ENCODE measurements around the gene FGGY. TPM values are rescaled to one million over a fixed set of nuclear protein-coding genes. Genes with fewer than 3 reads are reported as not detected.
A peak's percentile ranks its signal among the peaks of the same experiment; 100 is the strongest.

FGGY gene
- total and polyA plus RNA-seq, 2 donors (not counting 3 experiments of a cell fraction or from before 2014, with no cell fraction given) = 5.6 to 6.4 TPM

- Histone ChIP-seq H3K27me3 (ENCODE audit: control insufficient read depth in 2 of 2, insufficient read depth in 2 of 2, low read length in 2 of 2) (no peaks in the 10 kb centered on the region), H4K20me1 (replicated peaks; ENCODE audit: control insufficient read depth, extremely low read depth, insufficient read depth, low read length) (no peaks in the 10 kb centered on the region), H2AFZ (ENCODE audit: low read depth, low read length) (no peak overlapping the region), H3K27ac (ENCODE audit: insufficient read depth, low read depth, low read length) (no peak overlapping the region), H3K9ac (replicated peaks; ENCODE audit: extremely low read depth, insufficient read depth, low read length) (no peak overlapping the region), H3K4me3 (replicated peaks in 1 of 3; ENCODE audit: insufficient read depth in 1 of 3, low read depth in 1 of 3, low read length in 3 of 3) (no peak overlapping the region), H3K9me1 (replicated peaks; ENCODE audit: control insufficient read depth, extremely low read depth, insufficient read depth, low read length) (no peaks in the 10 kb centered on the region), H3K4me1 (ENCODE audit: control insufficient read depth, extremely low read depth, insufficient read depth, low read length) (no peaks in the 10 kb centered on the region), H3K4me2 (ENCODE audit: insufficient read depth, low read length) (no peak overlapping the region), H3K9me3 (replicated peaks; ENCODE audit: control insufficient read depth, insufficient read depth, low read length) (no peaks in the 10 kb centered on the region), H3K79me2 (ENCODE audit: control insufficient read depth, insufficient read depth, low read length) (no peaks in the 10 kb centered on the region), H3K36me3 (ENCODE audit: control insufficient read depth in 2 of 2, extremely low read depth in 1 of 2, insufficient read depth in 2 of 2, low read length in 2 of 2) (no peaks in the 10 kb centered on the region)
- BruUV-seq (replicated peaks) = no TSS peak
- no peak for FAIRE-seq
- ChIA-PET CTCF (no interaction called here), POLR2A (no interaction called here)
- dilution Hi-C loops (cut with MboI; ENCODE audit: extremely low pct_ligation_motif_present, low sequenced_read_pairs) (no loop called here), intact Hi-C loops (cut with micrococcal nuclease) (no loop called here)
- peak; percentile 33 for DNase-seq (ENCODE audit: low read depth, low spot score)
- no peak for TF ChIP-seq MAX (IDR thresholded peaks at IDR 0.05; ENCODE audit: insufficient read depth, insufficient read length)
- no peak for TF ChIP-seq JUN (IDR thresholded peaks at IDR 0.05; ENCODE audit: borderline replicate concordance, insufficient read depth, insufficient read length, low read depth)
- no peak for TF ChIP-seq GATA2 (IDR thresholded peaks at IDR 0.05; ENCODE audit: insufficient read depth, insufficient read length, low read depth, low read length)
- no peak for TF ChIP-seq POLR2AphosphoS5 (IDR thresholded peaks at IDR 0.05; ENCODE audit: insufficient read depth, low read depth, low read length)
- TF ChIP-seq EZH2 (IDR thresholded peaks at IDR 0.05; ENCODE audit: borderline replicate concordance, low read depth, low read length, severe bottlenecking) = no peak
- TF ChIP-seq CTCF (IDR thresholded peaks at IDR 0.05; ENCODE audit: extremely low read depth in 1 of 2, insufficient read depth in 1 of 2, low read depth in 1 of 2, low read length in 2 of 2) = no peak
- no peak for TF ChIP-seq FOS (IDR thresholded peaks at IDR 0.05; ENCODE audit: borderline replicate concordance, insufficient read depth, low read length)
- no peak for TF ChIP-seq POLR2A (IDR thresholded peaks at IDR 0.05; ENCODE audit: low read depth, low read length)
- TF ChIP-seq MYC (IDR thresholded peaks at IDR 0.05; ENCODE audit: low read depth, low read length) = no peak
Measured at GRCh38 chr1:59638231-59638711, 341.4 kb downstream of the FGGY start.

Measured in endothelial cell of umbilical vein (primary cell).